Vagina (tissue), 2 donors: ENCODE results near the gene COL16A1. TPM values are rescaled to one million over a fixed set of nuclear protein-coding genes. Genes with fewer than 3 reads are reported as not detected.

Experiments
- DNase-seq, 2 donors: peaks; one replicate each; pipeline ENCODE4 v3.0.0-alpha.2; 2017; ENCODE audit errors: extremely low spot score in 2 of 2
- H3K27ac ChIP-seq: fragments of 200-600 bp; sonication (generic); one replicate; pipeline ENCODE4 v1.5.1; 2019
- H3K27me3 ChIP-seq: fragments of 200-600 bp; sonication (generic); one replicate; pipeline ENCODE4 v1.5.1; 2019
- H3K36me3 ChIP-seq, 2 donors: fragments of 200-600 bp; sonication (generic); one replicate each; pipeline ENCODE4 v1.5.1; 2017 to 2019
- H3K4me1 ChIP-seq: fragments of 200-600 bp; sonication (generic); one replicate; pipeline ENCODE4 v1.5.1; 2019
- H3K4me3 ChIP-seq, 2 donors: fragments of 200-600 bp; sonication (generic); 1 replicate in 1 of 2; 2 replicates in 1 of 2; pipeline ENCODE4 v1.5.1; 2016 to 2019
- H3K9me3 ChIP-seq: fragments of 200-600 bp; sonication (generic); one replicate; pipeline ENCODE4 v1.5.1; 2019
- POLR2A ChIP-seq, 2 donors: fragments of 450-650 bp; IDR thresholded peaks; one replicate each; pipeline ENCODE4 v1.6.1; 2017; ENCODE audit warnings: antibody characterized with exemption in 2 of 2, mild to moderate bottlenecking in 2 of 2, moderate library complexity in 2 of 2
- POLR2AphosphoS5 ChIP-seq, 2 donors: sonication (generic); formaldehyde crosslinking; IDR thresholded peaks; one replicate each; pipeline ENCODE4 v1.9.0; 2017; ENCODE audit warnings: antibody characterized with exemption in 2 of 2, mild to moderate bottlenecking in 2 of 2, low read depth in 1 of 2; ENCODE audit not compliant: insufficient read depth in 1 of 2
- intact Hi-C: fragments of 100-400 bp; cut with DNase I; formaldehyde crosslinking; loops from one replicate; pipeline ENCODE4 v1.15.1; 2023
- total RNA-seq: library from RNA; depleted of rRNA; stranded (reverse); fragments of >200 nt; gene quantifications from one replicate; pipeline ENCODE4 v1.2.3, GENCODE V29; 2016
- TF ChIP-seq, protein P1 (sequence below), 3 experiments: fragments of 450-650 bp in 2 of 3; fragments of 200-600 bp in 1 of 3; sonication (generic) in 1 of 3; IDR thresholded peaks; one replicate each; pipeline ENCODE4 v1.5.1; 2017 to 2019; ENCODE audit warnings: antibody characterized with exemption in 3 of 3, mild to moderate bottlenecking in 2 of 3, moderate library complexity in 2 of 3

Gene COL16A1
- total RNA-seq, 1 donor from 2014 or later: 82.3 TPM

DNA sequence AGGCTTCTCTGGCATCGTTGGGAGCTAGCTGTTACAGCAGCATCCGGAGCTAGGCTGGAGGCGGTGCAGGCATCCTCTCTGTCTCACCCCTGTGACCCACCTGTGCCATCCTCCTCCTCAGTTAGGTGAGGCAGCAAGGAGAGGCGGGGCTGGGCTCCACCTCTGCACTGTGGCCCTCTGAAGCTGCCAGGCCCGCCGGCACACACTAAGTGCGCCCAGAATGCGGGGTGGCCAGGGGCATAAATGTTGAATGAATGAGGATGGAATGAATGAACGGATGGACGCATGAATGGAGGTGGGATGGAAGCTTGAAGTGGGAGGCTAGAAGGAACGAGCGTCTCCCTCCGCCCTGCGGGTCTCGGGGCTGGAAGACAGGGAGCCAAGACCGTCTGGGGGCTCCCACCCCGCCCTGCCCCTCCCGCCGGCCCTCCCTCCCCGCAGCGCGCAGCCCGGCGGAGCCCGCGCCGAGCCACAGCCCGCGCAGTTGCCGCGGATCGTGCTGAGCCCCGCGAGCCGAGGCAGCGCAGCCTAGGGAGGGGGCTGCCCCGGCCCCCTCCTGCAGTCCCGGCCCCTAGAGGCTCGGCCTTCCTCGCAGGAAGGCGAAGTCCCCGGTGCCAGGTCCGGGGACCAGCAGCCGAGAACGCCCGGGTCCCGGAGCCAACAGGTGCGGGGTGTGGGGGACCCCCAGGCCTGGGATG lies 86.5 kb downstream of the COL16A1 start, which contains the start of gene HCRTR1:
Gene HCRTR1, plus strand, starts transcription at position 472 of the 698 bp plus-strand sequence. CDS start 1,504 bp downstream, outside the sequence.
- peaks cover 12% of the 10 kb centered on the region for H3K4me1 ChIP-seq
- H3K36me3 ChIP-seq: no peaks in the 10 kb centered on the region
- H3K4me3 ChIP-seq: peak within 1 kb of the TSS; percentile 45 to 47
- H3K27ac ChIP-seq: no peak within 1 kb of the TSS
- intact Hi-C loops: no loop called here
- TF ChIP-seq POLR2A (IDR thresholded peaks at IDR 0.05) (no peak), POLR2AphosphoS5 (IDR thresholded peaks at IDR 0.05; ENCODE audit: insufficient read depth in 1 of 2, low read depth in 1 of 2) (no peak)
- TF ChIP-seq, protein P1, sequence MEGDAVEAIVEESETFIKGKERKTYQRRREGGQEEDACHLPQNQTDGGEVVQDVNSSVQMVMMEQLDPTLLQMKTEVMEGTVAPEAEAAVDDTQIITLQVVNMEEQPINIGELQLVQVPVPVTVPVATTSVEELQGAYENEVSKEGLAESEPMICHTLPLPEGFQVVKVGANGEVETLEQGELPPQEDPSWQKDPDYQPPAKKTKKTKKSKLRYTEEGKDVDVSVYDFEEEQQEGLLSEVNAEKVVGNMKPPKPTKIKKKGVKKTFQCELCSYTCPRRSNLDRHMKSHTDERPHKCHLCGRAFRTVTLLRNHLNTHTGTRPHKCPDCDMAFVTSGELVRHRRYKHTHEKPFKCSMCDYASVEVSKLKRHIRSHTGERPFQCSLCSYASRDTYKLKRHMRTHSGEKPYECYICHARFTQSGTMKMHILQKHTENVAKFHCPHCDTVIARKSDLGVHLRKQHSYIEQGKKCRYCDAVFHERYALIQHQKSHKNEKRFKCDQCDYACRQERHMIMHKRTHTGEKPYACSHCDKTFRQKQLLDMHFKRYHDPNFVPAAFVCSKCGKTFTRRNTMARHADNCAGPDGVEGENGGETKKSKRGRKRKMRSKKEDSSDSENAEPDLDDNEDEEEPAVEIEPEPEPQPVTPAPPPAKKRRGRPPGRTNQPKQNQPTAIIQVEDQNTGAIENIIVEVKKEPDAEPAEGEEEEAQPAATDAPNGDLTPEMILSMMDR (IDR thresholded peaks at IDR 0.05): no peak
- no peak for DNase-seq
- no peaks in the 10 kb centered on the region for H3K27me3 ChIP-seq
- H3K9me3 ChIP-seq: no peaks in the 10 kb centered on the region

DNA sequence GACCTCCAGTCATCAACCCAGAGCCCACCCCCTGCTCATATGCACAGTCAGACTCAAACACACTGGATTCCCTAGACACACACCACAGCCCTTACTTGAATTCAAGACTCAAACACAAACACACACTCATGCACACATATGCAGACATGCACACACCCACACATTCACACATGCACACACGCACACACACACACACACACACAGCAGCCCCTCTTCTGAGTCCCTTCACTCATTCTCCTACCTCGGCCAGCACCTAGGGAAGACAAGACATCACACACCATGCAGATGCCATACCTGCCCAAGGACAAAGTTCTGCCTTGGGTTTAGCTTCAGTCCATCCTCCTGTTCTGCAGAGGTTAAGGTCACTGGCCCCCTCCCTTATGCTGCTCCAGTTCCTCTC lies 87.9 kb downstream of the COL16A1 start:
- intact Hi-C loops: no loop called here
- TF ChIP-seq POLR2A (IDR thresholded peaks at IDR 0.05) (no peak), POLR2AphosphoS5 (IDR thresholded peaks at IDR 0.05; ENCODE audit: insufficient read depth in 1 of 2, low read depth in 1 of 2) (no peak)
- TF ChIP-seq, protein P1 (IDR thresholded peaks at IDR 0.05): no peak
- DNase-seq: no peak
- H3K36me3 ChIP-seq: no peaks in the 10 kb centered on the region
- no peaks in the 10 kb centered on the region for H3K27me3 ChIP-seq
- H3K27ac ChIP-seq: no peak overlapping the region
- H3K4me3 ChIP-seq: no peak overlapping the region
- peaks cover 12% of the 10 kb centered on the region for H3K4me1 ChIP-seq
- H3K9me3 ChIP-seq: no peaks in the 10 kb centered on the region

DNA sequence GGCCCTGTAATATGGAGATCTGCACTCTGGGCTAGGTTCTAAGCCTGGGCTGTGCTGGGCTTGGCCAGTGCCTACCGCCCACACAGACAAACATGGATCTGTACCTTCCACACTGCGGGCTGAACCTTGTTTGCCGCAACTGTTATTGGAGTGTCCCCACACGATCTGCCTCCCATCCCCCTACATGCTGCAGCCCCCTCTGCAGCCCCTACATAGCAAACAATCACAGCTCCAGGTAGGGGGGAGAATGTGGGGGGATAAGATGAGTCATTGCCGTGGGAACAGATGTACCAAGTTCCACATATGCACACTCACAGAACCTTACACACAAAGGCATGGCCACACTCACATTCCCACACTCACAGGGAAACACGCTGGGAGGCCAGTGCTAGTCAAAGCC lies 88.4 kb downstream of the COL16A1 start:
- H3K4me3 ChIP-seq: no peak overlapping the region
- H3K4me1 ChIP-seq: peaks cover 12% of the 10 kb centered on the region
- no peaks in the 10 kb centered on the region for H3K27me3 ChIP-seq
- no peak for DNase-seq
- no peaks in the 10 kb centered on the region for H3K36me3 ChIP-seq
- no peaks in the 10 kb centered on the region for H3K9me3 ChIP-seq
- no peak for TF ChIP-seq POLR2A (IDR thresholded peaks at IDR 0.05)
- TF ChIP-seq, protein P1 (IDR thresholded peaks at IDR 0.05): no peak
- TF ChIP-seq POLR2AphosphoS5 (IDR thresholded peaks at IDR 0.05; ENCODE audit: insufficient read depth in 1 of 2, low read depth in 1 of 2): no peak
- H3K27ac ChIP-seq: no peak overlapping the region
- intact Hi-C loops: no loop called here

DNA sequence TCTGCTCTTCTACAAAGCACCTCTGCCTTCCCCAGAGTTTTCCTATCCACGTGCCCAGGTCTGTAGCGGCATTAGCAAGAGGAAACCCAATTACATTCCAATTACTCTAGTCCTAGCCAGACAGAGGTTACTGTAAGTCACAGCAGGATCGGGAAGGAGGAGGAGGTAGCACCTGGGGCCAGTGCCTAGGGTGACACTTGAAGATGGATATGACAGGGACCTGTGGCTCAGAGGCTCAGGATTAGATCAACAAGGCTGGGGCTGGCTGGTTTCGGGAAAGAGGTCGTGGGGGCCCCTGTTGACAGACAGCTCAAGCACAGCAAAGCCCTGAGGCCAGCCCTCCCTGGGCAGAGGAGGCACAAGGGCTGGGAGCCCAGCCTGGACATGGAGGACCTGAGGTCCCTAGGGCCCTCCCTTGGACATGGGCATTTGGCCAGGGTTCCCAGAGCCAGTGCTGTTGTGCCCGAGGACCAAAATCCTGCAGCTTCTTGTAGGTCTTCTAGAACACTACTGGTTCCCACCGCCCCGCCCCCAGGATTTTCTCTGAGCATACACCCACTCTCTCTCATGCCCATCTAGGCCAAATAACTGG lies 89.3 kb downstream of the COL16A1 start:
- Histone ChIP-seq H3K36me3 (no peaks in the 10 kb centered on the region), H3K27me3 (no peaks in the 10 kb centered on the region), H3K27ac (no peak overlapping the region), H3K4me3 (no peak overlapping the region), H3K9me3 (no peaks in the 10 kb centered on the region), H3K4me1 (peaks cover 12% of the 10 kb centered on the region)
- intact Hi-C loops: no loop called here
- TF ChIP-seq, protein P1 (IDR thresholded peaks at IDR 0.05): no peak
- no peak for DNase-seq

DNA sequence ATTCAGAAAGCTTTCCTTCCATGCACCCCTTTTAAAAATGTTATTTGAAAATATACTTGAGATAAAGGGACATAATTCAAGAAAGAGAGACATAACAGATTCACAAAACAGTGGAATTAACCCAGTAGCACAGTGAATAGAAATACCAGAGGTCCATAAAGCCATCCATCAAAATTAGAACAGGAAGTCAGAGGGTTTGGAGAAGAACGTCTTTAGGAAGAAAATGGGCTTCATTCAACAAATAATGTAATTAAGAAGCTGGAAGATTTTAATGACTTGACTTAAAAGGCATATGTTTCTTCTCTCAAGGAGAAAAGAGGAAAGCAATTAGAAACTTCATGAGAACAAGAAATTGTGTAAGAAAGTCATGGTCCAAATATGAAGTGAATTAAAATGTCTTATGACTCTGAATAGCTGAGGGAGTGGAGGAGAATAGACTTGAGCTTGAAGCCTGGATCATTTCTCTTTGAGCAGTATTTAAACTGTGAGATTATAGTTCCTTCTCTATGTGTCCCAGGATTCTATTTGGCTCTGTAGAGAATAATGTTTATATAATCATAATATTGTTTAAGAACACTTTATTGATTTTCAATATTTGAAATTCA lies 94.2 kb downstream of the COL16A1 start:
- no peaks in the 10 kb centered on the region for H3K9me3 ChIP-seq
- H3K4me1 ChIP-seq: no peaks in the 10 kb centered on the region
- no peak for DNase-seq
- no peaks in the 10 kb centered on the region for H3K36me3 ChIP-seq
- H3K27ac ChIP-seq: no peak overlapping the region
- H3K27me3 ChIP-seq: no peaks in the 10 kb centered on the region
- intact Hi-C loops: no loop called here
- TF ChIP-seq, protein P1 (IDR thresholded peaks at IDR 0.05): no peak
- TF ChIP-seq POLR2A (IDR thresholded peaks at IDR 0.05): no peak
- TF ChIP-seq POLR2AphosphoS5 (IDR thresholded peaks at IDR 0.05; ENCODE audit: insufficient read depth in 1 of 2, low read depth in 1 of 2): no peak
- no peak overlapping the region for H3K4me3 ChIP-seq
